ENCODE results near the gene FNDC7.
"Not testable (repeated sequence)": the region's sequence is repeated elsewhere in the genome, so short reads cannot be mapped to it uniquely, and the experiment has no call there.

Gene FNDC7, protein sequence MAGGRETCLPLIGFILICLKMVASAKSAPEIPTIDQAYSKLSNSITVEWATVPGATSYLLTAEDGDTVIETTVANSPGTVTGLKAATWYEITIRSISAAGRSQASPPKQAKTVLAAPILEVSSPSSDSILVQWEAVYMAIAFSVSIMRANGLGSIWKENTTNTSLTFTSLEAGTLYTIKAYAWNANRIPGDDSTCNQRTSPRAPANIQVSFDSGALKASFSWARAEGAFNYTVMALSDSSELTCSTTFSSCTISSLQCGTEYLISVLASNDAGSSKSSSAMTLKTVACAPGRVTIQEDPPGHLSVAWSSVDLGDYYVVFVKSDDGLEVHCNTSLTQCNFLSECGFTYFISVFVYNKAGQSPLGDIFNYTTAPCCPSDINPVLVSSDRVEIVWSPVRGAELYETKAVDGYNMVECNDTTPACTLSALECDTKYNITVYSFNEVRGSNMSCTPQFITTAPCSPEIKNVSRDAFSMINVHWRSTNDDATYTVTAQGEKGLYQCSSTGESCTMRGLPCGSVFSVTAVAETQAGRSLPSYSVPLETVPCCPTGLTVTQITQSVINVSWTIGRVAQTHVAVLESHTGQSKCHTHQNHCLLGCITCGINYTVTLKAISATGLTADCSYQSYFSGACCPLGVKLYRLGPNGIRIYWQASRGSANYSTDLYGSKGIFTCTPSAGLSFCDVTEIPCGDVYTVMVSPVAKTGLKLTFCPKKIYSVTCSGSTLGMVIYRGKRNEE
- long read RNA-seq, donor 1: 0 reads
- long read RNA-seq, donor 2: 0 reads
- long read RNA-seq, donor 3: 0 reads
- long read RNA-seq, donor 4: 0 reads
- long read RNA-seq, donor 5: 0 reads
- long read RNA-seq, donor 6: 0 reads
- long read RNA-seq, donor 7: 0 reads
- long read RNA-seq, donor 8: 0 reads

GRCh38 chr1:108712606-108713150 lies at the start of gene FNDC7:
Gene FNDC7, plus strand, starts transcription at chr1:108712908. Its CDS starts 26 bp downstream, at chr1:108712934.
- DNase-seq: no peak

- DNase-seq: no peak
Measured at GRCh38 chr1:108663074-108663473, 49.6 kb upstream of the FNDC7 start.

DNA sequence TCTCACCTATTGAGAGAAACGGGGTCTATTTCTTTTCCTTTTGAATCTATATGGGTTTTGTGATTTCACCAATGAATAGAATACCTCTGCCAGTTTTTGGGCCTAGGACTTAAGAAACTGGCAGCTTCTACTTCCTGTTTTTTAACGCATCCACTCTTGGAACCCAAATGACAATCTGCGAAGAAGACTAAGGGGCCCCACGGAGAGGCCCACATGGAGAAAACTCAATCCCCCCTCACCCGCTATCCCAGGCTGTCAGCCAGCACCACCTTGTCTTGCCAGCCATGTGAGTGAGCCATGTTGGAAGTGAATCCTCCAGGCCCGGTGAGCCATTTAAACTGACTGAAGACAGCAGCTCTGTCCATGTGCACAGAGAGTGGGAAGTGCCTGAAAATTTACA lies 48.2 kb upstream of the FNDC7 start:
- DNase-seq: no peak

DNA sequence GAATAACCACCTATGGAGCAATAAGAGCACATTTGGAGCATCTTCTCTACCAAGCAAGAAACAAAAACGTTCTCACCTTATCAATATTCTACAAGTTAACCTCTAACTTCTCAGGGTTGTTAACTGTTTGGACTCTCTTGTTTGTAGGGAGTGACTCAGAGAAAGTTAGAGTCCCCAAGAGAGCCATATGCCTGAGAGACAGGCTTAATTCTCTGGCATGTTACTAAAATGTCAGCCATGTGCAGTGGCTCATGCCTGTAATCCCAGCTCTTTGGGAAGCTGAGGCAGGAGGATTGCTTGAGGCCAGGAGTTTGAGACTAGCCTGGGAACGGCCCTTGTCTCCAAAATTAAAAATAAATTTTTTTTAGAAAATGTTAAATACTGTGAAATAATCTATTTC lies 47.6 kb upstream of the FNDC7 start:
- DNase-seq: no peak

DNA sequence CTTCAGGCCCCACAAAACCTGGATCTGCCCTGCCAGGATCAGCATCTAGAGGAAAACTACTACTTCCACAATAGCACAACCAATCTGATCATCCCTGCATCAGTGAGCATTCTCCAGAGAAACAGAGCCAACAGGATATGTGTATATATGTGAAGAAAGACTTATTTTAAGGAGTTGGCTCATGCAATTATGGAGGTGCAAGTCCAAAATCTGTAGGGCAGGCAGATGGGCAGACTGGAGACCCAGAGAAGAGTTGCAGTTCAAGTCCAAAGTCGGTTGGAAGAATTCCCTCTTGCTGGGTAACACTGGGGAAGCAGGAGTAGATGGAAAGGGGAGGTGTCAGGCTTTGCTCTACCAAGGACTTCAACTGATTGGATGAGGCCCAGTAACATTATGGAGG lies 46.9 kb upstream of the FNDC7 start:
- DNase-seq: no peak

DNA sequence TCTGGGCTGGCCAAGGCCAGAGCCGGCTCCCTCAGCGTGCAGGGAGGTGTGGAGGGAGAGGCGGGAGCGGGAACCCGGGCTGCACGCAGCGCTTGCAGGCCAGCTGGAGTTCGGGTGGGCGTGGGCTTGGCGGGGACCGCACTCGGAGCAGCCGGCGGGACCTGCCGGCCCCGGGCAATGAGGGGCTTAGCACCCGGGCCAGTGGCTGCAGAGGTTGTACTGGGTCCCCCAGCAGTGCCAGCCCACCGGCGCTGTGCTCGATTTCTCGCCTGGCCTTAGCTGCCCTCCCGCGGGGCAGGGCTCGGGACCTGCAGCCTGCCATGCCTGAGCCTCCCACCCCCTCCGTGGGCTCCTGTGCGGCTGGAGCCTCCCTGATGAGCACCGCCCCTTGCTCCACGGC lies 45.3 kb upstream of the FNDC7 start:
- not testable (repeated sequence) for DNase-seq

DNA sequence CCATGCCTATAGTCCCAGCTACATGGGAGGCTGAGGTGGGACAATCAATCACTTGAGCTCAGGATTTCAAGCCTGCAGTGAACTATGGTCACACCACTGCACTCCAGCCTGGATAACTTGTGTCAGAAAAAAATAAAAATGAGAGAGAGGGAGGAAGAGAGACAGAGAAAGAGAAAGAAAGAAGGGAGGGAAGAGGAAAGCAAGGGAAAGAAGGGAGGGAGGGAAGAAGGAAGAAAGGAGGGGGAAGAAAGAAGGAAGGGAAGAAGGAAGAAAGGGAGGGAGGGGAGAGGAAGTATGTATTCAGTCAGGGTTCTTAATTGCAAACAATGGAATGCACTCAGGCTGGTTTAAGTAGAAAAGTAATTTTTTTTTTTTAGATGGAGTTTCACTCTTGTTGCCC lies 43.9 kb upstream of the FNDC7 start:
- DNase-seq: no peak

DNA sequence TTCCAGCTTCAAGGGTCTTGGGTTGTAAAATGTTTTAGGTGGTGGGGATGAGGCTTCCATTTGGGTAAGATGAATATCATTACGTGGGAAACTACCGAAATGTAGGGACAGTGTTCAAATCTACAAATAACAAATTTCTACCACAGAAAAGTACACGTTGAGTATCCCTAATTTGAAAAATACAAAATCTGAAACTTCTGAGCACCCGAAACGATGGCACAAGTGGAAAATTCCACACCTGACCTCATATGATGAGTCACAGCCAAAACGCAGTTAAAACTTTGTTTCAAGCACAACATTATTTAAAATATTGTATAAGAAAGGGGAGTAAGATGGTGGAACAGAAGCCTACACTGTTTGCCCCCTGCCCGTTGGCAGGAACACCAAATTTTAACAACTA lies 43.0 kb upstream of the FNDC7 start:
- DNase-seq: no peak

GRCh38 chr1:108670131-108670773 lies 42.5 kb upstream of the FNDC7 start:
- no peak for DNase-seq

DNA sequence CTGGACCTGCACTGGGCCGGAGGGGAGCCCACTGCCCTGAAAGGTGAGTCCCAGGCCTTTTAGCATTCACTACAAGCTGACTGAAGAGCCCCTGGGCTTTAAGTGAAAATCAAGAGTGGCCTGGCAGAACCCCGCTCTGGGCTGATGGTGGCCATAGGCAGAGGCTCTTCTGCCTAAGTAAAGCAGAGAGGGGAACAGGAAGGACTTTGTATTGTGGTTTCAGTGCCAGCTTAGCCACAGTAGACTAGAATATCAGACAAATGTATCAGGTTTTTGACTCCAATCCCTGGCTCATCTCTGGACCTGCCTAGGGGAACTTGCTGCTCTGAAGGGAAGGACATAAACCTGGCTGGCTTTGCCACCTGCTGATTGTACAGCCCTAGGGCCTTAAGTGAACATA lies 41.6 kb upstream of the FNDC7 start:
- no peak for DNase-seq

DNA sequence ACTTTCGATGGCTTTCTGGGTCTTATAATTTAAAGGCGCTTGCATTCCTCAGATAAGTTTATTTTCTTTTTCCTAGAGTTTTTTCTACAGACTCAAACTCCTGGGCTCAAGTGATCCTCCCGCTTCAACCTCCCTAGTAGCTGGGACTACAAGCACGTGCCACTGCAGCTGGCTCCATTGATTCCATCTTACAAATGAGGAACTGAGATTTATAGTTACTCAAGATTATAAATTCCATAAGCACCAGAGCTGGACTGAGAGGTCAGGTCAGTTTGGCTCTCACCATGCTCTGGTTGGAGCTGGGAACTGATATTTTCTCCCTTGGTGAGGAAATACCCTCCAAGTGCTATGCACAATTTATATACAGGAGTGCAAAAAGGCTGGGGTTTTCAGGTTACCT lies 34.0 kb upstream of the FNDC7 start:
- DNase-seq: no peak

DNA sequence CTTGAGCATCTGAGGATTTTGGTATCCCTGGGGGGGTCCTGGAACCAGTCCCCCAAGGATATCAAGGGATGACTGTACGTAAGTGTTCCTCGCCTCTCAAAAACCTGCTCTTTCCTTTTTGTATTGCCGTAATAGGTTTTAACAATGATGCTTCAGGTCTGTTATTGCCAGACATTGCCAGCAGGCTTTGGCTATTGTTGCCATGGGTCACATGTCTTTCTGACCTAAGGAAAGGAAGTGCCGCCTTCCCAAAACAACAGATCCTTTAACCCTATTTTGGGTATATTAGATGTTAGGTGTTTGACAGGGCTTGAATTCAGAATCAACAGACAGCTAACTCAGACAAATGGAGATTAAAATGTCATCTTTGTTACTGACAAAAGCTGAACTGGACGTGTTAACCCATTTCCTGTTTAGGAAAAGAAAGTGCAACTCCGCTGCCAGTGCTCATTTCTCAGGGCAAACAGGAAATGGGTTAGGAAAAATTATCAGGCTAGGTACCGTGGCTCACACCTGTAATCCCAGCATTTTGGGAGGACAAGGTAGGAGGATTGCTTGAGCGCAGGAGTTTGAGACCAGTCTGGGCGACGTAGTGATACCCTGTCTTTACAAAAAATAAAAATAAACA lies 33.0 kb upstream of the FNDC7 start:
- no peak for DNase-seq

- not testable (repeated sequence) for DNase-seq
Measured at GRCh38 chr1:108681701-108682100, 31.0 kb upstream of the FNDC7 start.

DNA sequence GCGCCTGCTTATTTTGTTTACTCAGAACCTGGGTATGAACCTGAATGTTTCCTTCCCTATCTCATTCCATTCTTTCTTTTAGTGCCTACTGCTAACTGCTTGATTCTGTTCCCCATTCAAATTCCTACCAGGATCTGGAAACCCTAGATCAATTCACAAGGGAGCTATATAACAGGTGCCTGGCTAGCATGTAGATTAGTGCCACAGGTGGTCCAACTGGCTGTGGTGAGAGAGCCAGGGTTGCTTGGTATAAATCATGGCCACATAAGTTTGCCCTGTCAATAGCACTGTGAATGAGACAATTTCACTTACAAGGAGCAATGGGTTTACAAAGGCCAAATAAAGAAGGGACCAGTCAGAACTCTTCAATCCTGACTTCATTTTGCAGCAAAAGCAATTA lies 27.2 kb upstream of the FNDC7 start:
- DNase-seq: no peak

DNA sequence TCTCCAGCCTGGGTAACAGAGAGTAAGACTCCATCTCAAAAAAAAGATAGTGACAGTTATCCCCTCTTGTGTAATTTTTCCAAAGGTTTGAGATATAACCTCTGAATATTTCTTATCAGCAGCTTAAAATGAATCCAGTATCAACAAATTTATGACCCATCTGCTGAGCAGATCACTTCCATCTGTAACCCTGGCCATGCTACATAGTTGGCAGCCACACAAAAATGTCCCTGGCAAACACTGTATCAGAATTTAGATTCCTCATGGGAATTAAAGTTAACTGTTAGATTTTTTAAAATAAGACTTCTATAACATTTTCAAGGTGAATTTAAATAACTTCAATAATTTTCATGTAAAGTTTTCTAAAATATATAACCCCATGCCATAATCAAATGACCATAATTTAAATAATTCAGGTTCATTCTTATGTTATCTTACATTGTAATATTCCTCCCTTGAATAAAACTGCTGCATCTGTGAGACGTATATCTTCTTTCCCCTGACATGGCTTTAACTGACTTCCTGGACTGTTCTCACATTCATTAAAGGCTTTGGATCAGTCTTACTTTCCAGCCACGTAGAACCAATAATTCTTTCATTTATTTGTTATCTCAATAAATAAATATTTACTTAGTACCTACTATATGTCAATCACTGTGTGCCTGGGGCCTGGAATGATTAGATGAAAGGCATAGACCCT lies 25.9 kb upstream of the FNDC7 start:
- no peak for DNase-seq

- no peak for DNase-seq
Measured at GRCh38 chr1:108691128-108691941, 21.4 kb upstream of the FNDC7 start.

DNA sequence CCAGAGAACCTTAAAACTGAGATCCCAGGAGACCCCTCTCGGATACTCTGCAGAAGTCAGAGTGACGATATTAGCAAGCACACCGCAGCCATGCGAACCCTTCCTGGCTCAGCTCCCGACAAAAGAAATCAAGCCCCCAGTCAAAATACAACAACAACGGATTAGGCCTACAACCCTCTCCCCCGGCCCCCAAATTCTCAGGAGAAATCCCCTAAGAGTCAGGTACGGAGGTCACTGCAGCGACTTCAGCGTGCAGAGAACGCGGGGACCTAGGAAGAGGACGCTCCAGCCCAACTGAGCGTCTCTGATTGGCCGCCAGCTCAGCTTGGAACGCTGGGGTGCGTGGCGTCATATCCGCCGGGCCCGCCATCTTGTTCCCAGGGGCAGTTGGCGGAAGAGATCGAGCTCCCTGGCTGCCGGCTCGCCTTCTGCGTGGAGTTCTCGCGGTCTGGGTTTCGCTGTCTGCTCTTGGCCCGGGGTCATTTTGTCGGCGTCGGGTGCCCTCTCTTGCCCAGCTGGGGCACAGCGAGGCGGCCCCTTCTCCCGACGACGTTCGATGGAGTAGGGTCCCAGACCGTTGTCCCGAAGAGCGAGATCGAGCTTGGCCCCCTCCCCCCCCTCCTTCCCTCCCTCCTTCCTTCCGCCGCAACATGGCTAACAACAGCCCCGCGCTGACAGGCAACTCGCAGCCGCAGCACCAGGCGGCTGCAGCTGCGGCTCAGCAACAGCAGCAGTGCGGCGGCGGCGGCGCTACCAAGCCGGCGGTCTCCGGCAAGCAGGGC lies 20.6 kb upstream of the FNDC7 start, which contains the start of gene PRPF38B:
PRPF38B (plus strand) TSS at position 369 of the 782 bp plus-strand sequence; CDS start at position 651, 282 bp downstream.
- peak; percentile 99 for DNase-seq

GRCh38 chr1:108692724-108693655 lies 19.7 kb upstream of the FNDC7 start:
- DNase-seq: peak; percentile 67

Data from right kidney (tissue), 9 donors.